GM18499 (cell line): ENCODE results near the gene KCNG1.

Experiments
- ATAC-seq: cut with Tn5 transposase; IDR thresholded peaks from one replicate; pipeline ENCODE4 v1.9.1; 2021; ENCODE audit warnings: moderate number of reproducible peaks; ENCODE audit not compliant: insufficient read depth, unreplicated experiment

Gene KCNG1

GRCh38 chr20:51014797-51015722, 7.8 kb downstream of the KCNG1 start:
- ATAC-seq: no peak

GRCh38 chr20:51013577-51014330, 9.2 kb downstream of the KCNG1 start:
- no peak for ATAC-seq

- ATAC-seq: no peak
Observed at GRCh38 chr20:51012357-51012756, 10.6 kb downstream of the KCNG1 start.

GRCh38 chr20:51011479-51011878, 11.4 kb downstream of the KCNG1 start:
- no peak for ATAC-seq

GRCh38 chr20:51010932-51011331, 12.0 kb downstream of the KCNG1 start:
- ATAC-seq: no peak

GRCh38 chr20:51010043-51010365, 12.9 kb downstream of the KCNG1 start:
- ATAC-seq: no peak

- ATAC-seq: no peak
Observed at GRCh38 chr20:51009303-51010042, 13.4 kb downstream of the KCNG1 start.

- no peak for ATAC-seq
Observed at GRCh38 chr20:51008718-51009117, 14.2 kb downstream of the KCNG1 start.

GRCh38 chr20:51005214-51005613, 17.7 kb downstream of the KCNG1 start:
- no peak for ATAC-seq

GRCh38 chr20:51004781-51005180, 18.1 kb downstream of the KCNG1 start:
- no peak for ATAC-seq

GRCh38 chr20:51004305-51004727, 18.6 kb downstream of the KCNG1 start:
- no peak for ATAC-seq

GRCh38 chr20:51003753-51004152, 19.2 kb downstream of the KCNG1 start:
- ATAC-seq: no peak

- ATAC-seq: no peak
Observed at GRCh38 chr20:51002633-51003032, 20.3 kb downstream of the KCNG1 start.

GRCh38 chr20:51001430-51002265, 21.3 kb downstream of the KCNG1 start:
- ATAC-seq: no peak

GRCh38 chr20:50999355-50999754, 23.6 kb downstream of the KCNG1 start:
- ATAC-seq: no peak

- no peak for ATAC-seq
Observed at GRCh38 chr20:50996901-50997865, 25.7 kb downstream of the KCNG1 start.

GRCh38 chr20:50995506-50995905, 27.4 kb downstream of the KCNG1 start:
- ATAC-seq: no peak

- ATAC-seq: no peak
Observed at GRCh38 chr20:50993876-50994275, 29.0 kb downstream of the KCNG1 start.
